ENCODE results near the gene MYOD1.
A peak's percentile ranks its signal among the peaks of the same experiment; 100 is the strongest.

Gene MYOD1

GRCh38 chr11:17719028-17719937, at the start of gene MYOD1:
MYOD1 (plus strand) TSS chr11:17719571; CDS start chr11:17719783, 212 bp downstream.
- DNase-seq = peak in 1 of 2 experiments; percentile 30

GRCh38 chr11:17672469-17672868, 46.9 kb upstream of the MYOD1 start:
- DNase-seq = no peak

DNA sequence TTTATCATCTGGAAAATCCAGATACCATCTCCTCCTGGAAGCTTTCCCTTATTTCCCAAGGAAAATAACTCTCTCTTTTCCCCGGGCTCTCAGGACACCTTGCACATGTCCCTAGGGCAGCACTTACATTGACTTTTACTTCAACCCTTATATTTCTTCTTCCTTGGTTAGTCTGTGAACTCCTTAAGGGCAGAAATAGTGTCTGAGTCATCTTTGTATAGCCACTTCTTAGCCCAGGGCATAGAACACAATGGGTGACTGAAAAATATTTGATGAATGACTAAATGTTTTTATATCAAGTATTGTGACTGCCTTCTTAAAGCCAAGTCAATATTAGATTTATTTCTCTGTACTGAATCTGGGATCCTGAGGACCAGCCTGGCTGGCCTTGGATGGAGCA, 45.4 kb upstream of the MYOD1 start:
- no peak for DNase-seq

DNA sequence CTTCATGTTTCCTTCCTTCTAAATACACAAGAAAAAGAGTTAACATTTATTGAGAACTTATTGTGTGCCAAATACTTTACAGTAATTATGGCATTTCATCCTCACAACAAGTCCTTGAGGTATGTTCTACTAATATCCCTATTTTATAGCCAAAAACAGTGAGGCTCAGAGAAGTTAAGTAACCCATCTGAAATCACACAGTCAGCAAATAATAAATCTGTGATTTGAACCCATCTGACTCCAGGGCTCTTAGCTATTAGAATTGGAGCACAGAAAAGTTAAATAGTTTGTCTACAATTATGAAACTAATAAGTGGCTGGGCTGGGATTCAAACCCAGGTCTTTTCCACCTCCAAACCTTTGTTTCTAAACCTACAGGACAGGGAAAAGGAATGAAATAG, 36.5 kb upstream of the MYOD1 start:
- no peak for DNase-seq

DNA sequence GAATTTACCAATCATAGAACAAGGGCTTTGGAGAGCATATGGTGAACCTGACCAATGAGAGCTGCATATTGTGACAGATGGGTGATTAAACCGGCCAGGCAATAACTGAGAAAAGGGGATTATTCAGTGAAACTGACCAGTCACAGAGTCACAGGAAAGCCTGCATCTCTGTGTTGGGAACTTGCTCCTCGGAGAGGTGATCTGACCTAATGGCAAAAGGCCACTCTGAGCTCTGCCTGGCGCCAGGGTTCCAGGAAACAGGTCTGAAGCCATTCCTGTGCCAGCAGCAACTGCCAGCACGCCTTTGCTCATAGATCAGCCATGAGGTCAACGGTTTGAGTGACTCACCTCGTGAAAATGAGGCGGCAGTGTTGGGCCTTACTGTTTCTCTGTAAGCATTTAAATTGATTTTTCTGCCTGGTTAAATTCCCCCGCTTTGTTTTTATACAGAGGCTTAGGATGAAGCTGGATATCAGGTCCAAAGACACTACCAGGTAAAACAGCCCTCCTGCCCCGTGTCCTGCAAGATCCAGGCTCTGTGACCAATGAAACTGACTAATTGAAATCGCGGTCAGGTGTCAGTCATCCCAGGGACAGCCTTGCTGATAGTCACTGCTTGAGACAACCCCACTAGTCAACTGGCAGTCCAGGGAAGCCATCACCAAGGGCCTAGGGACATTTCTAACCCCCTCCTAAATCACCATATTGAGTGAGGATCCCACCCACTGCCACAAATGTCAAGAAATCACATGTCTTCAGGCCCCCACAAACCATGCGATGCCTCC, 35.8 kb upstream of the MYOD1 start:
- DNase-seq = no peak

DNA sequence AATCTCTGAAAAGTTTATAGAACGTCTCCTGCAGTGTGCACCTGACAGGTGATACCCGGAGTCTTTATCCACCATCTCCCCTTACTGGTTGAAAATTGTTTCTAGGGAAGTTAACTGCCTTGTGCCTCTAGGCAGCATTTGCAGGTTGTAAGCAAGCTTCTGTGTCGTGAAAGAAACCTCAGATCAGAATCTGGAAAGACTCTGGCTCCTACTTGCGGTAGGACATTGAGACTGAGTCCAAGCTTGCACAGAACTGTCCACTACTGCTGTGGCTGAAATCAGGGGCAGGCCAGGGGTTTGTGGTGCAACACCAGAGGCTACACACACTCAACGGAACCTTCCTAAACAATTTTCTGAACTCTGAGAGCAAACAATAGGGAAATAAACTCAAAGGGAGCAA, 34.8 kb upstream of the MYOD1 start:
- DNase-seq = no peak

DNA sequence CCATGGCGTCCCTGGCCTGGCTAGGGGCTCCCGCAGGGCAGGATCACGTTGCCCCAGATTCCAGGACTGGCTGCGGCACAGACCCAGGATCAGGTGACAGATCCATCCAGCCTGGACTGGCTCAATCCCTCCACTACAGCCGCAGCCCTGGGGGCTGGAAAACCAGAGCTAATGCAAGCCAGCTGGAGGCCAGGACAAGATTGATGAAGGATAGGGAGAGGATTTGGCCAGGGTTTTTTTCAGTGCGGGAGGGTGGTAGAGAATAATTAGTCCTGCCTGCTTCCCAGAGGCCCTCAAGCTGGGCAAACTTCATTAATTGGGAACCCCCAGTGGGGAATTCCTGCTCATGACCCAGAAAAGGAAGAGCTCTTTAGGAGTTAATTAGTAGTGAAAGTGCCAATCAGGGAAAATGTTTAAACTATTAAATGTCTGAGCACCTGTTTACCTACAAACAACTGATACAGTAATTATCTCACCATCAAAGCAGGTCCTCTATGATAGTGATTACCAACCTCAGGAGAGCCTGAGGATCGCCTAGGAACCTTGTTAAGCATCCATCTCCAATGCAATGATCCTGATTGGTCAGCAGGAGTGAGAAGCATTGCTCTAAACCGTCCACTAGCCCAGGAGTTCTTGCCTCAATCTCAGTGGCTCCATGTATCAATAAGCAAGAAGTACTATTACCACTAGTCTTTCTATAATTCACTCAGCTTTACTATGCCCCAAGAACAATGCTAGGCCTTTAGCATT, 33.0 kb upstream of the MYOD1 start:
- DNase-seq = no peak

DNA sequence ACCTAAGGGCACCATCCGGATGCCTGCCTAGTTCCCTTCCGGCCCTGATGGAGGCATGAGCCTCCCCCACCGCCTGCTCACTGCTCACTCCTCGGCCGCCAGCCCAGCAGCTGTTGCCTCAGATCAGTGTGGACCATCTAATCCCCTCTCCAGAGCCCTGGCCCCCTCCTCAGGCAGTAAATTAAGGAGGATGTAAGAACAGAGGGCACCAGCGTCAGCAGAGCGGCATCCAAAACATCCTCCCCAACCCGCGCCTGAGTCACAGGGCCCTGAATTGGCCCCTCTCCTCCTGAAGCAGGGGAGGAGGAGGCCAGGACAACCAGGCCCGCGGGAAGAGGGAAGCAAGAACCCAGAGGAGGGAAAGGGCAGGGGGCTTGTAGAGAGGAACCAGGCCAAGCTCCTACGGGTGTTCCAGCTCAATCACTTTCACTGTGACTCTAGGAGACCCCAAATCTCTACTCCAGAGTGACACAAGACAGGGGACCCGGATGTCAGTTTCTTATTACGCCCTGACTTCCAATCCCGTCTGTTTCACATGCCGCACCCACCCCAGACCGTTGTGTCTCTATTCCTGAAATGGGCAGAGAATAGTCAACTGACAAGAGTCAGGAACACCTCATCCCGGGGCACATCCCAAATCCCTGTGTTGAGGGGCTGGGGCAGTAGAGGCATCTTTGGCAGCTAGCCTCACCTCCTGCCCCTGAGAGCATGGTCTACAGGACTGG, 31.3 kb upstream of the MYOD1 start:
- no peak for DNase-seq

GRCh38 chr11:17691550-17691949, 27.8 kb upstream of the MYOD1 start:
- DNase-seq = no peak

DNA sequence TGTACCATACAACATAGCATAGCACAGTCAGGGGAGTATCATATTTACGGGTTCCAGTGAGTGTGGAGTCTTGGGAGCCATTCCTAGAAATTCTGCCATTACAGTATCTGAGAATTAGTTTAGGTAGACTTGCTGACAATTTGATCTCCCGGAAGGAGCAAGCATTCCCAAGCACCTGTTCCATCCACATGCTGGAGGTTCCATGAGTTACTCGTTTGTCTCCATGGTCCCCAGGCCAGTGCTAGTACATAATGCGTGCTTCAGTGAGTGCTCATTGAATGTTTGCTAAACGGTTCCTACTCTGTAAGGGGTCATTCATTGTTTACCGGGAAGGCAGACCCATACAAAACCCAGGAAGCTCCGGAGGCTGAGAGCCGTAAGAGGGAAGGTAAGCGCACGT, 27.4 kb upstream of the MYOD1 start:
- DNase-seq = no peak

- DNase-seq = no peak
Observed at GRCh38 chr11:17692931-17693330, 26.4 kb upstream of the MYOD1 start.

DNA sequence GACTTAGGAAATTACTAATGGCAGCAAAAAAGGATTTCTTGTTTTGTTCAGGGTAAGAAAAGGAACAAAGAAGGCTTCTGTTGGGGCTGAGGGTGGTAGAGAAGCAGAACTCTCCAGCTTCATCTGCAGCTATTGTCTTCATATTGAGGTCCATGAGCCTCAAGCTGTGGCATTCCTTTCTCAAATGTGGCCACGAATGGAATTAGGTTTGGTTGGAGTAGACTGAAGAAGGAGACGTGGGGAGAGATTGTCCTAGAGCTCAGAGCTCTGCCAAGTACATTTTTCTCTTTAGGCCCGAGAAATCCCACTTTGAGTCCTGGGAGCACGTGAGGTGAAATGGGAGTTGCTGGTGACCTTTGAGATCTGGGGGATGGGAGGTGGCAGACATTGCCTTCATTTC, 25.8 kb upstream of the MYOD1 start:
- no peak for DNase-seq

DNA sequence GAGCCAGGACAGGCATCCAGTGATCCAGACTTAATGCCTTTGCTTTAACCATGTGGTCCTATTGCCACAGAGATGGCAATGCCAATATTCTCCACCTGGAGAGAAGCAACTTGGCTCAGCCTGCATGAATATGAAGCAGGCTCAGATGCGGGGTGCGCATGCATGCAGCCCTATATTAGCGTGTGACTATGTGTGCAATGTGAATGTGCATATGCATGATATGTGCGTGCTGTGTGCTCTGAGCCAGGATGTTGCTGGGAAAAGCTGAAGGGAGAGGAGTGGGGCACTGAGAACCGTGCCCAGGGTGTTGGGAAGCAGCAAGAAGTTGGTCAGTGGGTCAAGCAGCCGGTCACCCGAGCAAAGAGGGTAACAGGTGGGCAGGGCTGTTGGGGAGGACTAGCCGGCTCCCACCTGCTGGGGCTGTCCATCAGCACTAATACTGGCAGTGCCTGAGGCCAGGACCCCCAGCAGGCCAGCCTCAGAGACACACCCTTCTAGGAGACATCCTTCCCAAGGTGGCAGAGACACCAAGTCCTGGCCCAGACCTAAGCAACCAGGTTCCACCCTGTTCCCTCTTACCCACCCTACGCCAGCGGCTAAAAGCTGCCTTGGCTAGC, 24.8 kb upstream of the MYOD1 start:
- no peak for DNase-seq

GRCh38 chr11:17695454-17696441, 23.6 kb upstream of the MYOD1 start:
- no peak for DNase-seq

GRCh38 chr11:17696741-17697140, 22.6 kb upstream of the MYOD1 start:
- no peak for DNase-seq

DNA sequence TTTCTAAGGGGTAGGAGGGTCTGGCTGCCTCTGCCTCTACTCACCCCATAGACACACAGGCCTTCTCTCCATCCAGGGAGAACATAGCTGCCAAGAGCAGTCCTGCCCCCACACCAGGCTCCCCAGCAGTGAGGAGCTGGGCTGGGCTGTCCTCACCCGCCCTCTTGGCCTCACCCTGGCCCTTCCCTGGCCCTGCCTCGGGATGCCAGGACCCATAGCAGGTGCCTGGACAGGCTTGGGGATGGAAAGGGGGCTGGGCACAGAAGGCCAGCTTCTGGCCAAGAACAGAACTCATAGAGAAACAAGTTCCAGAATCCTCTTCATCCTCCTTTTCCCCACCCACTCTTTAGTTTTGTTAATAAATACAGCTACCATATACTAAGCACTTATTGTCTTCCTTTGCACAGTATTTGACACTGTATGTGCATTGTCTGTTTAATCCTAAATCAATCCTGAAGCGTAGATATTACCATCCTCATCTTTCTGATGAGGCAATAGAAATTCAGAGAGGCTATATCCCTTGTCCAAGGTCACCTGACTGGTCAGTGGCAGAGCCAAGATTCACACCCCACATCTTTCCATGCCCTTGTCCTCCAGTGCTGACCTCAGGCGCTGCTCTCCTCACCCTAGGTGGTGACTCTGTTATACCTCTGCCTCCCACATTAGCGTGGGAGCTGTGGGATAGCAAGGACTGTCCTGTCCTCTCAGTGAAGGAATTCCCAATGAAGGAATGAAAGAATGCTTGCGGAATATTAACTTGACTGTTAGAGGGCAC, 22.0 kb upstream of the MYOD1 start:
- no peak for DNase-seq

DNA sequence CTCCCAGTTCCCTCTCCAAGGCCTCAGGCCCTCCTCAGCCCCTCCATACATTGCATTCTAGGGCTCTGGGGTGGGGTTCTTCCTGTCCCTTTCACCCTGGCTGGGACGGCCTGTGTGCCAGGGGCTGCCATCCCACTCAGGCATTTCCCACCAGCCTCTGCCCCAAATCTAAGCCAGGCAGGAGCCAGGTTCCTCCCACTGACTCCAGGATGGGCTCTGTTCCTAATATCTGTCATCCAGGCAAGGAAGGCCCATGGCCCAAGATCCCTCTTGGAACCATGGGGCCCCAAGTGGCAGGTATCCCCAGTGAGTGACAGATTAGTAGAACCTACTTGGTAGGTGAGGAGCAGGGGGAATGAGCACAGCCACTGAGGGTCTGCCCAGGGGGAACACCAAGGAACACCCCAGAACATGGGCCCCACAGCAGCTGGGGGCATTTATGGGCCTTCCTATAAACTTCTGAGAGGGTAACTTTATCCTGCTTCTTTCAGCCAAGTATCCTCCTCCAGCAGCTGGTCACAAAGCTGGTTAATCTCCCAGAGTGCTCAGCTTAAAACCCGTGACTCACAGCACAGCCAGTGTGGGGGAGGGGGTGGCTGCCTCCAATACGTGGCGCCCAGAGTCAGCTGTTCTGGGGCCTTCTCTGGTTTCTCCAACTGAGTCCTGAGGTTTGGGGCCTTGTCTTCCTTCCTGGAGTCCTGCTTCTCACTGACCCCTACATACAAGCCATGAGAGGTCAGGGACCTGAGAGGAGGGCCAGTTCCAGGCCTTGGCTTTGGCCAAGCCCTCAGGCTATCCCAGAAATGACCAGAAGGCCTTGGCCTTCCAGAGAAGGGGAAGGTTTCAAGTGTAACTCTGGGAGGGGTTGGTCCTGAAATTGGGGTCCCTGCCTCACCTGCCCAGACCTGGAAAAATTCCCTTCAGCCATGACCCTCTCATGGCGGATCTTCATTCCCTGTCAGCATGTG, 19.9 kb upstream of the MYOD1 start:
- no peak for DNase-seq

DNA sequence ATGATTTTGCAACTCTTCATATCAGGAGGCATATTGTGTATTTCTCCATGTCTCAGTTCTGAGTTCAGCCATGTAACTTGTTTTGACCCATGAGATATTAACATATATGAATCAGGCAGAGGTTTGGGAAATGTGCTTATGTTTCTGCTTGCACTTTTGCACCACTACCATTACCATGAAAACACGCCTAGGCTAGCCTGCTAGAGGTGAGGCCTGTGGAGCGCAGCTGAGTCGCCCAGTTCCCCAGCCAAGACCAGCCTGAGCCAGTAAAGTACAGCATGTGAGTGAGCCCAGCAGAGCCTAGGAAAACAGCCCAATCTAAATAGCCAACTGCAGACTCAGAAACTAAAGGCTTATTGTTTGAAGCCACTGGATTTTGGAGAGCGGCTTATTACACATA, 18.4 kb upstream of the MYOD1 start:
- DNase-seq = no peak

DNA sequence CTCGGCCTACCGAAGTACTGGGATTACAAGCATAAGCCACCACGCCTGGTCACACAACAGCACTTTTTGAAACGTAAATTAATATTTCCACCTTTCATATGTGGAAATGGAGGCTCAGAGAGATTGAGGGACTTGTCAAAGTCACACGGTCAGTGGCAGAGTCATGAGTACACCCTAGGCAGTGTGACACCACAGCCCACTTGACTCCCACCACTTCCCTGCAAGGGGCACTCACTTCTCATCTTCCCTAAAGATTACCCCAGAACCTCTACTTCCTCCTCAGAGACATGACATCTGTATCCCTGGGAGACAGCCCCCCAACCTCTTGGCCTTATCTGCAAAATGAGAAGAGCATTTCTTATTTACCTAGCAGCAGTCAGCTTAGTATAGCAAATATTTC, 16.5 kb upstream of the MYOD1 start:
- DNase-seq = no peak

All from NCI-H1930 (cell line).